HepG2 (cell line): Measurements from ENCODE around the gene BBC3. TPM values are rescaled to one million over a fixed set of nuclear protein-coding genes. Genes with fewer than 3 reads are reported as not detected.

Source experiments
- MED8 ChIP-seq: sonication (generic); formaldehyde crosslinking; IDR thresholded peaks from 2 replicates; pipeline ENCODE4 v1.8.1; 2023; ENCODE audit warnings: mild to moderate bottlenecking, missing genetic modification reagents; ENCODE audit not compliant: insufficient replicate concordance
- PHF20 ChIP-seq: sonication (generic); formaldehyde crosslinking; IDR thresholded peaks from 2 replicates; pipeline ENCODE4 v1.5.0; 2020; ENCODE audit warnings: mild to moderate bottlenecking, missing genetic modification reagents
- PHF5A ChIP-seq: IDR thresholded peaks from one replicate; pipeline ENCODE4 v1.6.1; 2018; ENCODE audit warnings: low read depth, missing genetic modification reagents; ENCODE audit not compliant: unreplicated experiment
- SIN3B ChIP-seq: fragments of 150-350 bp; IDR thresholded peaks from 2 replicates; pipeline ENCODE4 v1.6.1; 2014; ENCODE audit warnings: low read length
- SRY ChIP-seq: sonication (generic); formaldehyde crosslinking; IDR thresholded peaks from 2 replicates; pipeline ENCODE4 v1.8.0; 2022; ENCODE audit warnings: mild to moderate bottlenecking, missing genetic modification reagents
- U2AF1 ChIP-seq: fragments of 200-400 bp; formaldehyde crosslinking; optimal IDR thresholded peaks from 2 replicates; pipeline ENCODE3; 2017; ENCODE audit warnings: mild to moderate bottlenecking, low read depth, low read length
- ZFYVE20 ChIP-seq: sonication (generic); formaldehyde crosslinking; IDR thresholded peaks from 2 replicates; pipeline ENCODE4 v1.8.0; 2023; ENCODE audit warnings: low read depth, mild to moderate bottlenecking, moderate library complexity, missing genetic modification reagents, borderline replicate concordance
- ZNF225 ChIP-seq: sonication (generic); formaldehyde crosslinking; IDR thresholded peaks from 2 replicates; pipeline ENCODE4 v1.4.0; 2020; ENCODE audit warnings: mild to moderate bottlenecking, missing genetic modification reagents
- ZNF749 ChIP-seq: sonication (generic); formaldehyde crosslinking; IDR thresholded peaks from 2 replicates; pipeline ENCODE4 v1.8.0; 2022; ENCODE audit warnings: mild to moderate bottlenecking, missing genetic modification reagents, moderate library complexity, borderline replicate concordance
- ZSCAN12 ChIP-seq: sonication (generic); formaldehyde crosslinking; IDR thresholded peaks from 2 replicates; pipeline ENCODE4 v1.9.0; 2021; ENCODE audit warnings: mild to moderate bottlenecking, missing genetic modification reagents
- polyA plus RNA-seq, 8 experiments: library from polyadenylated mRNA; depleted of rRNA in 3 of 8; stranded (reverse) in 7 of 8; unstranded in 1 of 8; fragments of >200 nt; fragmentation: Illumina TruSeq in 4 of 8; extraction: Trizol in 4 of 8; gene quantifications; 2 replicates each; pipeline versions ENCODE4 v1.2.1 to v1.2.3, GENCODE V29; 2011 to 2016; ENCODE audit warnings: low read depth in 4 of 8, missing spikeins in 1 of 8, mixed read lengths in 1 of 8; ENCODE audit not compliant: insufficient read depth in 1 of 8
- total RNA-seq, 5 experiments: library from RNA; depleted of rRNA; stranded (reverse); fragments of >200 nt; fragmentation: Illumina TruSeq; extraction: Trizol; gene quantifications; 2 replicates each; pipeline ENCODE4 v1.2.3, GENCODE V29; 2016; ENCODE audit warnings: low read depth in 1 of 5
- TF ChIP-seq, protein P1 (sequence below): fragments of 450-650 bp; IDR thresholded peaks from 2 replicates; pipeline ENCODE4 v1.6.1; 2016
- TF ChIP-seq, protein P2 (sequence below): sonication (generic); formaldehyde crosslinking; IDR thresholded peaks from 2 replicates; pipeline ENCODE4 v1.5.1; 2020; ENCODE audit warnings: mild to moderate bottlenecking, moderate library complexity, missing genetic modification reagents
- TF ChIP-seq, protein P3 (sequence below): sonication (generic); formaldehyde crosslinking; IDR thresholded peaks from 2 replicates; pipeline ENCODE4 v1.4.0; 2020; ENCODE audit warnings: mild to moderate bottlenecking, missing genetic modification reagents, borderline replicate concordance
- TF ChIP-seq, protein P4 (sequence below): sonication (generic); formaldehyde crosslinking; IDR thresholded peaks from 2 replicates; pipeline ENCODE4 v1.5.1; 2020; ENCODE audit warnings: mild to moderate bottlenecking, missing genetic modification reagents, moderate library complexity
- TF ChIP-seq, protein P5 (sequence below): sonication (generic); formaldehyde crosslinking; IDR thresholded peaks from 2 replicates; pipeline ENCODE4 v1.4.0; 2020; ENCODE audit warnings: low read depth, mild to moderate bottlenecking, missing genetic modification reagents
- TF ChIP-seq, protein P6 (sequence below), 2 experiments: IDR thresholded peaks; 2 replicates each; pipeline ENCODE4 v1.6.1; 2011 to 2012; ENCODE audit warnings: low read length in 2 of 2, borderline replicate concordance in 1 of 2, low read depth in 1 of 2, mild to moderate bottlenecking in 1 of 2, moderate library complexity in 1 of 2

BBC3 gene
- total and polyA plus RNA-seq, 2 of the 13 experiments (the other 11 are each of a cell fraction or from before 2014, with no cell fraction given) = 6.1 to 8.8 TPM

DNA sequence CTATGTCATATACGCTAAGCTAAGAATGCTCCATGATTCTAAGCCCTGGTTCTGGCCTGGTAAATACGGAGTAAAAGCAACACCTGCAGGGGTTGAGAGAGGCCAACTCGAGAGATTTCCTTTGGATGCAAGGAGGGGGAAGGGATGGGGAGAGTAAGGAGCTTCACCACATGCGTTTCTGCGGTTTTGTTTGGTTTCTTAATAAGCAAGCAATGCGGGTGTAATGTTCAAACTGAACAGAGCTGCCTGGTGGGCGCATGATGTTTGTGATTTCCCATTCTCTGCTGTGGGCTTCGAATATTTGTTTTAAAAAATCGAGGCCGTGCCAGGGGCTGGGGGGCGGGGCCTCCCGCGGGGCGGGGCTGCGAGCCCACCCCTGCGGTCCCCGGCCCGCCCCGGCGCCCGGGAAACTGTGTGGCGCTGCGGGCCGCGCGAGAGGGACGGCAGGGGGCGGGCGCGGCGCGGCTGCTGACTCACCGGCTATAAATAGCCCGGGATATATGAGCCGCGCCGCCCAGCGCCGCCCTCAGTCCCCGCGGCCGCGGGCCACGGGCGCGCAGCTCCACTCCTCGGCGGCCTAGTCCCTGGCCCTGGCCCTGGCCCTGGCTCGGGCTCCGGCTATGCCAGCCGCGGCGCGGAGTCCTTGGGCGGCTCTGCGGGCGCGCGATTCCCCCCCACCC is 5.1 kb downstream of the BBC3 start (continued):
- TF ChIP-seq, protein P1, sequence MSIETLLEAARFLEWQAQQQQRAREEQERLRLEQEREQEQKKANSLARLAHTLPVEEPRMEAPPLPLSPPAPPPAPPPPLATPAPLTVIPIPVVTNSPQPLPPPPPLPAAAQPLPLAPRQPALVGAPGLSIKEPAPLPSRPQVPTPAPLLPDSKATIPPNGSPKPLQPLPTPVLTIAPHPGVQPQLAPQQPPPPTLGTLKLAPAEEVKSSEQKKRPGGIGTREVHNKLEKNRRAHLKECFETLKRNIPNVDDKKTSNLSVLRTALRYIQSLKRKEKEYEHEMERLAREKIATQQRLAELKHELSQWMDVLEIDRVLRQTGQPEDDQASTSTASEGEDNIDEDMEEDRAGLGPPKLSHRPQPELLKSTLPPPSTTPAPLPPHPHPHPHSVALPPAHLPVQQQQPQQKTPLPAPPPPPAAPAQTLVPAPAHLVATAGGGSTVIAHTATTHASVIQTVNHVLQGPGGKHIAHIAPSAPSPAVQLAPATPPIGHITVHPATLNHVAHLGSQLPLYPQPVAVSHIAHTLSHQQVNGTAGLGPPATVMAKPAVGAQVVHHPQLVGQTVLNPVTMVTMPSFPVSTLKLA = no peak
- TF ChIP-seq, protein P2, sequence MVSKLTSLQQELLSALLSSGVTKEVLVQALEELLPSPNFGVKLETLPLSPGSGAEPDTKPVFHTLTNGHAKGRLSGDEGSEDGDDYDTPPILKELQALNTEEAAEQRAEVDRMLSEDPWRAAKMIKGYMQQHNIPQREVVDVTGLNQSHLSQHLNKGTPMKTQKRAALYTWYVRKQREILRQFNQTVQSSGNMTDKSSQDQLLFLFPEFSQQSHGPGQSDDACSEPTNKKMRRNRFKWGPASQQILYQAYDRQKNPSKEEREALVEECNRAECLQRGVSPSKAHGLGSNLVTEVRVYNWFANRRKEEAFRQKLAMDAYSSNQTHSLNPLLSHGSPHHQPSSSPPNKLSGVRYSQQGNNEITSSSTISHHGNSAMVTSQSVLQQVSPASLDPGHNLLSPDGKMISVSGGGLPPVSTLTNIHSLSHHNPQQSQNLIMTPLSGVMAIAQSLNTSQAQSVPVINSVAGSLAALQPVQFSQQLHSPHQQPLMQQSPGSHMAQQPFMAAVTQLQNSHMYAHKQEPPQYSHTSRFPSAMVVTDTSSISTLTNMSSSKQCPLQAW (CRISPR knock-in tag) = peak; percentile 6; the same call in 1 of the 2 replicates
- peak; percentile 68; the same call in 1 of the 2 replicates for TF ChIP-seq ZSCAN12 (CRISPR knock-in tag)
- TF ChIP-seq U2AF1 = peak; percentile 71
- TF ChIP-seq, protein P3, sequence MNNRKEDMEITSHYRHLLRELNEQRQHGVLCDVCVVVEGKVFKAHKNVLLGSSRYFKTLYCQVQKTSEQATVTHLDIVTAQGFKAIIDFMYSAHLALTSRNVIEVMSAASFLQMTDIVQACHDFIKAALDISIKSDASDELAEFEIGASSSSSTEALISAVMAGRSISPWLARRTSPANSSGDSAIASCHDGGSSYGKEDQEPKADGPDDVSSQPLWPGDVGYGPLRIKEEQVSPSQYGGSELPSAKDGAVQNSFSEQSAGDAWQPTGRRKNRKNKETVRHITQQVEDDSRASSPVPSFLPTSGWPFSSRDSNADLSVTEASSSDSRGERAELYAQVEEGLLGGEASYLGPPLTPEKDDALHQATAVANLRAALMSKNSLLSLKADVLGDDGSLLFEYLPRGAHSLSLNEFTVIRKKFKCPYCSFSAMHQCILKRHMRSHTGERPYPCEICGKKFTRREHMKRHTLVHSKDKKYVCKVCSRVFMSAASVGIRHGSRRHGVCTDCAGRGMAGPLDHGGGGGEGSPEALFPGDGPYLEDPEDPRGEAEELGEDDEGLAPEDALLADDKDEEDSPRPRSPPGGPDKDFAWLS (CRISPR knock-in tag) = no peak
- TF ChIP-seq, protein P4, sequence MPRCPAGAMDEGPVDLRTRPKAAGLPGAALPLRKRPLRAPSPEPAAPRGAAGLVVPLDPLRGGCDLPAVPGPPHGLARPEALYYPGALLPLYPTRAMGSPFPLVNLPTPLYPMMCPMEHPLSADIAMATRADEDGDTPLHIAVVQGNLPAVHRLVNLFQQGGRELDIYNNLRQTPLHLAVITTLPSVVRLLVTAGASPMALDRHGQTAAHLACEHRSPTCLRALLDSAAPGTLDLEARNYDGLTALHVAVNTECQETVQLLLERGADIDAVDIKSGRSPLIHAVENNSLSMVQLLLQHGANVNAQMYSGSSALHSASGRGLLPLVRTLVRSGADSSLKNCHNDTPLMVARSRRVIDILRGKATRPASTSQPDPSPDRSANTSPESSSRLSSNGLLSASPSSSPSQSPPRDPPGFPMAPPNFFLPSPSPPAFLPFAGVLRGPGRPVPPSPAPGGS (CRISPR knock-in tag) = peak; percentile 78; the same call in 1 of the 2 replicates
- no peak for TF ChIP-seq ZNF225 (CRISPR knock-in tag)
- TF ChIP-seq PHF20 (CRISPR knock-in tag) = peak; percentile 60
- peak; percentile 76; the same call in 1 of the 2 replicates for TF ChIP-seq ZNF749
- no peak for TF ChIP-seq ZFYVE20 (CRISPR knock-in tag)
- TF ChIP-seq, protein P5, sequence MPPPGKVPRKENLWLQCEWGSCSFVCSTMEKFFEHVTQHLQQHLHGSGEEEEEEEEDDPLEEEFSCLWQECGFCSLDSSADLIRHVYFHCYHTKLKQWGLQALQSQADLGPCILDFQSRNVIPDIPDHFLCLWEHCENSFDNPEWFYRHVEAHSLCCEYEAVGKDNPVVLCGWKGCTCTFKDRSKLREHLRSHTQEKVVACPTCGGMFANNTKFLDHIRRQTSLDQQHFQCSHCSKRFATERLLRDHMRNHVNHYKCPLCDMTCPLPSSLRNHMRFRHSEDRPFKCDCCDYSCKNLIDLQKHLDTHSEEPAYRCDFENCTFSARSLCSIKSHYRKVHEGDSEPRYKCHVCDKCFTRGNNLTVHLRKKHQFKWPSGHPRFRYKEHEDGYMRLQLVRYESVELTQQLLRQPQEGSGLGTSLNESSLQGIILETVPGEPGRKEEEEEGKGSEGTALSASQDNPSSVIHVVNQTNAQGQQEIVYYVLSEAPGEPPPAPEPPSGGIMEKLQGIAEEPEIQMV (CRISPR knock-in tag) = no peak
- no peak for TF ChIP-seq SIN3B
- TF ChIP-seq, protein P6, sequence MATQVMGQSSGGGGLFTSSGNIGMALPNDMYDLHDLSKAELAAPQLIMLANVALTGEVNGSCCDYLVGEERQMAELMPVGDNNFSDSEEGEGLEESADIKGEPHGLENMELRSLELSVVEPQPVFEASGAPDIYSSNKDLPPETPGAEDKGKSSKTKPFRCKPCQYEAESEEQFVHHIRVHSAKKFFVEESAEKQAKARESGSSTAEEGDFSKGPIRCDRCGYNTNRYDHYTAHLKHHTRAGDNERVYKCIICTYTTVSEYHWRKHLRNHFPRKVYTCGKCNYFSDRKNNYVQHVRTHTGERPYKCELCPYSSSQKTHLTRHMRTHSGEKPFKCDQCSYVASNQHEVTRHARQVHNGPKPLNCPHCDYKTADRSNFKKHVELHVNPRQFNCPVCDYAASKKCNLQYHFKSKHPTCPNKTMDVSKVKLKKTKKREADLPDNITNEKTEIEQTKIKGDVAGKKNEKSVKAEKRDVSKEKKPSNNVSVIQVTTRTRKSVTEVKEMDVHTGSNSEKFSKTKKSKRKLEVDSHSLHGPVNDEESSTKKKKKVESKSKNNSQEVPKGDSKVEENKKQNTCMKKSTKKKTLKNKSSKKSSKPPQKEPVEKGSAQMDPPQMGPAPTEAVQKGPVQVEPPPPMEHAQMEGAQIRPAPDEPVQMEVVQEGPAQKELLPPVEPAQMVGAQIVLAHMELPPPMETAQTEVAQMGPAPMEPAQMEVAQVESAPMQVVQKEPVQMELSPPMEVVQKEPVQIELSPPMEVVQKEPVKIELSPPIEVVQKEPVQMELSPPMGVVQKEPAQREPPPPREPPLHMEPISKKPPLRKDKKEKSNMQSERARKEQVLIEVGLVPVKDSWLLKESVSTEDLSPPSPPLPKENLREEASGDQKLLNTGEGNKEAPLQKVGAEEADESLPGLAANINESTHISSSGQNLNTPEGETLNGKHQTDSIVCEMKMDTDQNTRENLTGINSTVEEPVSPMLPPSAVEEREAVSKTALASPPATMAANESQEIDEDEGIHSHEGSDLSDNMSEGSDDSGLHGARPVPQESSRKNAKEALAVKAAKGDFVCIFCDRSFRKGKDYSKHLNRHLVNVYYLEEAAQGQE (IDR thresholded peaks at IDR 0.05; ENCODE audit: borderline replicate concordance in 1 of 2, low read depth in 1 of 2, low read length in 2 of 2) = peak in 1 of 2 experiments; percentile 74; a peak in 1 of 4 replicates
- TF ChIP-seq MED8 (CRISPR knock-in tag) = peak; percentile 54
- TF ChIP-seq PHF5A (CRISPR knock-in tag) = no peak
- TF ChIP-seq SRY (CRISPR knock-in tag) = peak; percentile 94; the same call in 1 of the 2 replicates
